HepG2 (cell line): ENCODE data around the gene RARRES1. TPM values are rescaled to one million over a fixed set of nuclear protein-coding genes. Genes with fewer than 3 reads are reported as not detected.

Experiments
- ATAC-seq: fragments of 200-7000 bp; cut with Tn5 transposase; 3 replicates; pipeline ENCODE4 v1.9.1; 2020; ENCODE audit warnings: mild to moderate bottlenecking, moderate library complexity
- BruUV-seq: library from RNA; stranded (reverse); fragments of 400-500 nt; replicated peaks from 2 replicates; lab custom pipeline; 2021; lab: Mats Ljungman, UMichigan
- CTCF ChIA-PET: fragments of 300-600 bp; formaldehyde crosslinking; extraction: SDS; loops from one replicate; lab custom pipeline; 2021; ENCODE audit warnings: low total read pairs, inconsistent platforms, low intra/inter-chr PET ratio; lab: Yijun Ruan, JAX
- POLR2A ChIA-PET: fragments of 350-600 bp; sonication (Branson Sonifier 250); formaldehyde crosslinking; loops from one replicate; lab custom pipeline; 2020; ENCODE audit warnings: antibody characterized with exemption, inconsistent platforms; lab: Yijun Ruan, JAX
- DNase-seq: peaks from one replicate; pipeline ENCODE4 v3.0.0-alpha.2; 2015; ENCODE audit warnings: low spot score
- FAIRE-seq: peaks from 3 replicates; lab custom pipeline; 2011; peaks lifted over from hg19 to GRCh38; lab: Jason Lieb, UNC
- H2AFZ ChIP-seq: one replicate; pipeline ENCODE4 v1.6.1; 2011; ENCODE audit warnings: low read length, inconsistent platforms
- H3K27ac ChIP-seq: fragments of 300-600 bp; 3 replicates; pipeline ENCODE4 v1.8.0; 2011; ENCODE audit warnings: mixed run types, mild to moderate bottlenecking, mixed read lengths, low read length, inconsistent platforms; ENCODE audit not compliant: insufficient read depth; ENCODE audit errors: extremely low read length
- H3K27me3 ChIP-seq, 2 experiments: fragments of 200-600 bp in 1 of 2; 2 replicates in 1 of 2; 3 replicates in 1 of 2; pipeline versions ENCODE4 v1.6.0 to v1.8.0; 2011; ENCODE audit warnings: low read length in 2 of 2, mild to moderate bottlenecking in 2 of 2, moderate library complexity in 2 of 2, inconsistent platforms in 1 of 2; ENCODE audit not compliant: insufficient read depth in 2 of 2, control insufficient read depth in 1 of 2
- H3K36me3 ChIP-seq, 2 experiments: fragments of 200-600 bp in 1 of 2; replicated peaks in 1 of 2; 2 replicates in 1 of 2; 3 replicates in 1 of 2; pipeline versions ENCODE4 v1.5.1 to v1.8.0; 2011; ENCODE audit warnings: low read length in 2 of 2, inconsistent platforms in 1 of 2; ENCODE audit not compliant: insufficient read depth in 2 of 2, control insufficient read depth in 1 of 2
- H3K4me1 ChIP-seq: 2 replicates; pipeline ENCODE4 v1.5.1; 2012; ENCODE audit warnings: low read length, inconsistent platforms; ENCODE audit not compliant: insufficient read depth
- H3K4me2 ChIP-seq: 2 replicates; pipeline ENCODE4 v1.6.0; 2011; ENCODE audit warnings: low read depth, low read length, inconsistent platforms
- H3K4me3 ChIP-seq, 3 experiments: fragments of 200-600 bp in 1 of 3; sonication (generic), shearing (Covaris generic) in 1 of 3; replicated peaks in 1 of 3; 2 replicates each; pipeline ENCODE4 v1.5.1; 2011 to 2016; ENCODE audit warnings: low read length in 3 of 3, inconsistent platforms in 2 of 3, low read depth in 2 of 3, mild to moderate bottlenecking in 2 of 3, control low read depth in 1 of 3, mixed read lengths in 1 of 3; ENCODE audit not compliant: insufficient read depth in 1 of 3
- H3K79me2 ChIP-seq: one replicate; pipeline ENCODE4 v1.6.1; 2011; ENCODE audit warnings: low read length, inconsistent platforms; ENCODE audit not compliant: insufficient read depth
- H3K9ac ChIP-seq: 2 replicates; pipeline ENCODE4 v1.6.0; 2011; ENCODE audit warnings: mild to moderate bottlenecking, low read depth, low read length, inconsistent platforms; ENCODE audit not compliant: insufficient read depth
- H3K9me3 ChIP-seq: 2 replicates; pipeline ENCODE4 v1.5.1; 2012; ENCODE audit warnings: mild to moderate bottlenecking, low read length
- H4K20me1 ChIP-seq: 2 replicates; pipeline ENCODE4 v1.6.0; 2011; ENCODE audit warnings: inconsistent platforms, mild to moderate bottlenecking, low read length, moderate library complexity; ENCODE audit not compliant: insufficient read depth
- CCAR2 ChIP-seq: fragments of 200-400 bp; formaldehyde crosslinking; optimal IDR thresholded peaks from 2 replicates; pipeline ENCODE3; 2018; ENCODE audit warnings: low read depth, mild to moderate bottlenecking, low read length, moderate library complexity
- CEBPB ChIP-seq: IDR thresholded peaks from 2 replicates; pipeline ENCODE4 v1.6.1; 2011; ENCODE audit warnings: low read depth, low read length, improper control_type of control experiment, borderline replicate concordance
- CERS6 ChIP-seq: sonication (generic); formaldehyde crosslinking; IDR thresholded peaks from 2 replicates; pipeline ENCODE4 v1.5.0; 2020; ENCODE audit warnings: missing genetic modification reagents
- POGK ChIP-seq: sonication (generic); formaldehyde crosslinking; conservative IDR thresholded peaks from 2 replicates; pipeline ENCODE4 v1.8.0; 2022; ENCODE audit warnings: mild to moderate bottlenecking, moderate library complexity, missing genetic modification reagents
- PRDM10 ChIP-seq: sonication (generic); formaldehyde crosslinking; IDR thresholded peaks from 2 replicates; pipeline ENCODE4 v1.4.0; 2020; ENCODE audit warnings: low read depth, missing genetic modification reagents
- SIX1 ChIP-seq: sonication (generic); formaldehyde crosslinking; IDR thresholded peaks from 2 replicates; pipeline ENCODE4 v1.4.0; 2020; ENCODE audit warnings: missing genetic modification reagents, borderline replicate concordance
- TBL1XR1 ChIP-seq: fragments of 150-350 bp; IDR thresholded peaks from 2 replicates; pipeline ENCODE4 v1.6.1; 2014; ENCODE audit warnings: borderline replicate concordance, low read length; ENCODE audit not compliant: partially characterized antibody
- ZFAT ChIP-seq: sonication (generic); formaldehyde crosslinking; conservative IDR thresholded peaks from 2 replicates; pipeline ENCODE4 v1.8.1; 2023; ENCODE audit warnings: missing genetic modification reagents, inconsistent platforms
- ZNF547 ChIP-seq: sonication (generic); formaldehyde crosslinking; IDR thresholded peaks from 2 replicates; pipeline ENCODE4 v1.5.1; 2020; ENCODE audit warnings: mild to moderate bottlenecking, missing genetic modification reagents
- WGBS: methylation state at CpG from one replicate; pipeline ENCODE4 v1.1.6; 2017; ENCODE audit warnings: low lambda C conversion rate; 5-methylcytosine and 5-hydroxymethylcytosine counted together
- in situ Hi-C: cut with HindIII; loops from 2 replicates; pipeline ENCODE4 v1.10.0; 2017; ENCODE audit warnings: low pct_unique_long_range_greater_than_20kb; ENCODE audit not compliant: extremely low pct_ligation_motif_present
- intact Hi-C: fragments of 100-400 bp; cut with micrococcal nuclease; formaldehyde crosslinking; loops from one replicate; pipeline ENCODE4 v1.10.0; 2022; ENCODE audit not compliant: unreplicated experiment
- polyA plus RNA-seq, 8 experiments: library from polyadenylated mRNA; depleted of rRNA in 3 of 8; stranded (reverse) in 7 of 8; unstranded in 1 of 8; fragments of >200 nt; fragmentation: Illumina TruSeq in 4 of 8; extraction: Trizol in 4 of 8; gene quantifications; 2 replicates each; pipeline versions ENCODE4 v1.2.1 to v1.2.3, GENCODE V29; 2011 to 2016; ENCODE audit warnings: low read depth in 4 of 8, missing spikeins in 1 of 8, mixed read lengths in 1 of 8; ENCODE audit not compliant: insufficient read depth in 1 of 8
- total RNA-seq, 5 experiments: library from RNA; depleted of rRNA; stranded (reverse); fragments of >200 nt; fragmentation: Illumina TruSeq; extraction: Trizol; gene quantifications; 2 replicates each; pipeline ENCODE4 v1.2.3, GENCODE V29; 2016; ENCODE audit warnings: low read depth in 1 of 5

RARRES1 gene
- total and polyA plus RNA-seq, 2 of the 13 experiments (the other 11 are each of a cell fraction or from before 2014, with no cell fraction given), result not detected

- ChIA-PET POLR2A (no interaction called here), CTCF (no interaction called here)
- TF ChIP-seq POGK (CRISPR knock-in tag) (no peak), ZNF547 (CRISPR knock-in tag) (no peak), ZFAT (CRISPR knock-in tag) (no peak), TBL1XR1 (no peak), CEBPB (no peak), SIX1 (CRISPR knock-in tag) (no peak), CERS6 (no peak), PRDM10 (CRISPR knock-in tag) (no peak), CCAR2 (no peak)
- Histone ChIP-seq H3K27ac (no peak overlapping the region), H3K9ac (no peak overlapping the region), H3K79me2 (no peaks in the 10 kb centered on the region), H3K36me3 (no peaks in the 10 kb centered on the region), H3K9me3 (no peaks in the 10 kb centered on the region), H3K27me3 (no peaks in the 10 kb centered on the region), H4K20me1 (no peaks in the 10 kb centered on the region), H3K4me3 (no peak overlapping the region), H2AFZ (no peak overlapping the region), H3K4me2 (no peak overlapping the region), H3K4me1 (no peaks in the 10 kb centered on the region)
- intact Hi-C loops, result no loop called here
- FAIRE-seq, result no peak
- ATAC-seq, result no peak
- no TSS peak for BruUV-seq
- 88% methylated on average over 5 of the region's 7 CpGs for WGBS
- no peak for DNase-seq
- in situ Hi-C loops, result no loop called here
Observed at GRCh38 chr3:158748237-158748828, 16.1 kb upstream of the RARRES1 start.
